ENCODE data around the gene GTSE1.

The GTSE1 gene

DNA sequence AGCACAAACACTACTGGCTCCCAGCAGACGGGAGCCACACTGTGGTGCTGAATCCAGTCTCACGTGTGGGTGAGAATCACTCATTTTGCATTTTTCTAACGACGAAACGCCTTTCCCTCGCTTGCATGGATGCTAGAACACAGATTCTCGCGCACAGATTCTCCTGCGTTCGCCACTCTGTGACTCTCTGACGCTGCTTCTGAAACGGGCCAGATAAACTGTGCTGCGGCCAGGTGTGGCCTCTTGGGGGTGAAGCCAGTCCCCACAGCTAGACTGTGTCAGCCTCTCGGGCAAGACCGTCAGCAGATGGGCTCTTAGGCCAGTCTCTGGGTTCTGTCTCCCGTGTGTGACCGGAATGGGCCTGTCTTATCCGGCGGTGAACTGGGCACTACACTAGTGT, 83.4 kb downstream of the GTSE1 start:
- TF ChIP-seq, protein P1, sequence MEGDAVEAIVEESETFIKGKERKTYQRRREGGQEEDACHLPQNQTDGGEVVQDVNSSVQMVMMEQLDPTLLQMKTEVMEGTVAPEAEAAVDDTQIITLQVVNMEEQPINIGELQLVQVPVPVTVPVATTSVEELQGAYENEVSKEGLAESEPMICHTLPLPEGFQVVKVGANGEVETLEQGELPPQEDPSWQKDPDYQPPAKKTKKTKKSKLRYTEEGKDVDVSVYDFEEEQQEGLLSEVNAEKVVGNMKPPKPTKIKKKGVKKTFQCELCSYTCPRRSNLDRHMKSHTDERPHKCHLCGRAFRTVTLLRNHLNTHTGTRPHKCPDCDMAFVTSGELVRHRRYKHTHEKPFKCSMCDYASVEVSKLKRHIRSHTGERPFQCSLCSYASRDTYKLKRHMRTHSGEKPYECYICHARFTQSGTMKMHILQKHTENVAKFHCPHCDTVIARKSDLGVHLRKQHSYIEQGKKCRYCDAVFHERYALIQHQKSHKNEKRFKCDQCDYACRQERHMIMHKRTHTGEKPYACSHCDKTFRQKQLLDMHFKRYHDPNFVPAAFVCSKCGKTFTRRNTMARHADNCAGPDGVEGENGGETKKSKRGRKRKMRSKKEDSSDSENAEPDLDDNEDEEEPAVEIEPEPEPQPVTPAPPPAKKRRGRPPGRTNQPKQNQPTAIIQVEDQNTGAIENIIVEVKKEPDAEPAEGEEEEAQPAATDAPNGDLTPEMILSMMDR (IDR thresholded peaks at IDR 0.05; ENCODE audit: poor library complexity, severe bottlenecking), result no peak
- no peak overlapping the region for H3K27ac ChIP-seq (ENCODE audit: poor library complexity, severe bottlenecking)
- ATAC-seq (ENCODE audit: low read depth) (no peak), DNase-seq (ENCODE audit: low spot score) (no peak)
- no peak overlapping the region for H3K4me3 ChIP-seq (ENCODE audit: severe bottlenecking)
- no peaks in the 10 kb centered on the region for H3K27me3 ChIP-seq (ENCODE audit: insufficient read depth, poor library complexity, severe bottlenecking)
- peaks cover 54% of the 10 kb centered on the region for H3K36me3 ChIP-seq (ENCODE audit: low read depth)
- H3K9me3 ChIP-seq (ENCODE audit: severe bottlenecking), result peaks cover 6% of the 10 kb centered on the region
- H3K4me1 ChIP-seq (ENCODE audit: insufficient read depth, poor library complexity, severe bottlenecking), result peaks cover 5% of the 10 kb centered on the region

All from RWPE2 (cell line).